Measurements from ENCODE around the gene NF2.

DNA sequence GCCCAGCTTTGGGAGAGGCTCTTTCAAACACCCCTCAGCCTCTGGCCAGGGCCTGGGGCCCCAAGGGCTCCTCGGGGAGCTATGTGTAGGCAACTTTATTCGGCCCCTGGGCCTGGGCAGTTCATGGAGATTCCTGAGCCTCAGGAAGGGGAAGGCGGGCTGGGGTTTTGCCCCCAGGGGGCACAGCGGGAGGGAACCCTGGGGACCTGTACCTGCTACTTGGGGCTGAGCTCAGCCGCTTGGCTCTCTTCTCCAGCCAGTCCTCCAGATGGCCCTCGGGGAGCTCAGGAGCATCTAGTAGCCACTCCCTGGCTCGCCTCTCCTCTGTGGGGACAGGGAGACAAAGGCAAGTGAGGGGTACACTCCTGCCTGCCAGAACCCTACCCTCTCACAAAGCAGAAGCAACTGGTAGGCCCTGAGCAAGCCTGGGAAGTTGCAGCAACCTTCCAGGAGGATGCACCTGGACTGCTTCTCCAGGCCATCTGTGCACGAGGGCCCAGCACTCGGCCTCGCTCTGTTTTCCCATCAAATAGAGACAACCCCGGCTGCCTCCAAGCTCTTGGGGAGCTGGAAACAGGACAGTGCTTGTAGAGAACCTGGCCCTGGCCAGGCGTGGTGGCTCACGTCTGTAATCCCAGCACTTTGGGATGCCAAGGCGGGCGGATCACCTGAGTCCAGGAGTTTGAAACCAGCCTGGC, 134.8 kb downstream of the NF2 start:
- TF ChIP-seq, protein P1, sequence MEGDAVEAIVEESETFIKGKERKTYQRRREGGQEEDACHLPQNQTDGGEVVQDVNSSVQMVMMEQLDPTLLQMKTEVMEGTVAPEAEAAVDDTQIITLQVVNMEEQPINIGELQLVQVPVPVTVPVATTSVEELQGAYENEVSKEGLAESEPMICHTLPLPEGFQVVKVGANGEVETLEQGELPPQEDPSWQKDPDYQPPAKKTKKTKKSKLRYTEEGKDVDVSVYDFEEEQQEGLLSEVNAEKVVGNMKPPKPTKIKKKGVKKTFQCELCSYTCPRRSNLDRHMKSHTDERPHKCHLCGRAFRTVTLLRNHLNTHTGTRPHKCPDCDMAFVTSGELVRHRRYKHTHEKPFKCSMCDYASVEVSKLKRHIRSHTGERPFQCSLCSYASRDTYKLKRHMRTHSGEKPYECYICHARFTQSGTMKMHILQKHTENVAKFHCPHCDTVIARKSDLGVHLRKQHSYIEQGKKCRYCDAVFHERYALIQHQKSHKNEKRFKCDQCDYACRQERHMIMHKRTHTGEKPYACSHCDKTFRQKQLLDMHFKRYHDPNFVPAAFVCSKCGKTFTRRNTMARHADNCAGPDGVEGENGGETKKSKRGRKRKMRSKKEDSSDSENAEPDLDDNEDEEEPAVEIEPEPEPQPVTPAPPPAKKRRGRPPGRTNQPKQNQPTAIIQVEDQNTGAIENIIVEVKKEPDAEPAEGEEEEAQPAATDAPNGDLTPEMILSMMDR (IDR thresholded peaks at IDR 0.05), result no peak
- TF ChIP-seq POLR2A (IDR thresholded peaks at IDR 0.05), result no peak

Measured in transverse colon (tissue), 3 donors.